ENCODE measurements around the gene PPAT.
"Not testable (repeated sequence)": the region's sequence is repeated elsewhere in the genome, so short reads cannot be mapped to it uniquely, and the experiment has no call there.

PPAT gene

DNA sequence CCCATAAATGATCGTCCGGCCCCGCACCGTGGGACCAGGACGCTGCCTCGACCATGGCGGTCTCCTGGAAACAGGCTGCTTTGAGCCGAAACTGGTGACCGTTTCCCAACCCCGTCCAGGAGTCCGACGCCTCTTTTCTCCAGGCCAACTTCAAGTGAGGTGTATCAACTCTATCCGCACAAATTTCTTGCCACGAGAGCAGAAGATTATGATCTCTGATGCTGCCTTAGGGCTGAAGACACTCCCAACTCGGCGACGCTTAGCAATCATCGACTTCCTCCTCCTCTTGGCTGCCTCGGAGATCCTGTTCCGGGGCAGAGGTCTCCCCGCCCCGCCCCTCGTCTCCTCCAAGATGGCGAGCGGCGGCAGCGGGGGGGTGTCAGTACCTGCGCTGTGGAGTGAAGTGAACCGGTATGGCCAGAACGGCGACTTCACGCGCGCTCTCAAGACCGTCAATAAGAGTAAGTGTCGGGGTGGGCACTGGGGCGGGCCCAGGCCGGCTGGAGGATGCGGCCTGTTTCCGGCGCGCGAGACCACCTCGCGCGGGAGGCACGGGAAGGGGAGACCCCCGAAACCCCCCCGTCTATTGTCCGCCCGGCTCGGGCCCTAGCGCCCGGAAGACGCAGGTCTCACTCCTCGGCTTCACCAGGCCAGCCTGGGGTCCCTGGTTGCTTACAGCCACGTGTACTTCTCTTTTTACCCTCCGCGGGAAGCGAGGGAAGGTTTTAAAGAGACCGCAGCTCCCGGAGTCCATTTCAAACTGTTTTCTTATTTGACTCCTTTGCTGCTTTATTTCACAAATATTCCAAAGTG, 32.1 kb upstream of the PPAT start, which contains the start of gene SRP72:
SRP72 (plus strand) TSS at position 334 of the 813 bp plus-strand sequence; CDS start at position 353, 19 bp downstream.
- TF ChIP-seq, protein P1, sequence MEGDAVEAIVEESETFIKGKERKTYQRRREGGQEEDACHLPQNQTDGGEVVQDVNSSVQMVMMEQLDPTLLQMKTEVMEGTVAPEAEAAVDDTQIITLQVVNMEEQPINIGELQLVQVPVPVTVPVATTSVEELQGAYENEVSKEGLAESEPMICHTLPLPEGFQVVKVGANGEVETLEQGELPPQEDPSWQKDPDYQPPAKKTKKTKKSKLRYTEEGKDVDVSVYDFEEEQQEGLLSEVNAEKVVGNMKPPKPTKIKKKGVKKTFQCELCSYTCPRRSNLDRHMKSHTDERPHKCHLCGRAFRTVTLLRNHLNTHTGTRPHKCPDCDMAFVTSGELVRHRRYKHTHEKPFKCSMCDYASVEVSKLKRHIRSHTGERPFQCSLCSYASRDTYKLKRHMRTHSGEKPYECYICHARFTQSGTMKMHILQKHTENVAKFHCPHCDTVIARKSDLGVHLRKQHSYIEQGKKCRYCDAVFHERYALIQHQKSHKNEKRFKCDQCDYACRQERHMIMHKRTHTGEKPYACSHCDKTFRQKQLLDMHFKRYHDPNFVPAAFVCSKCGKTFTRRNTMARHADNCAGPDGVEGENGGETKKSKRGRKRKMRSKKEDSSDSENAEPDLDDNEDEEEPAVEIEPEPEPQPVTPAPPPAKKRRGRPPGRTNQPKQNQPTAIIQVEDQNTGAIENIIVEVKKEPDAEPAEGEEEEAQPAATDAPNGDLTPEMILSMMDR (IDR thresholded peaks at IDR 0.05; ENCODE audit: low read depth, low read length, missing control alignments) = no peak
- DNase-seq (ENCODE audit: low read depth) = peak; percentile 58
- peak within 1 kb of the TSS; percentile 90 for H3K4me3 ChIP-seq (ENCODE audit: low read depth, low read length)

DNA sequence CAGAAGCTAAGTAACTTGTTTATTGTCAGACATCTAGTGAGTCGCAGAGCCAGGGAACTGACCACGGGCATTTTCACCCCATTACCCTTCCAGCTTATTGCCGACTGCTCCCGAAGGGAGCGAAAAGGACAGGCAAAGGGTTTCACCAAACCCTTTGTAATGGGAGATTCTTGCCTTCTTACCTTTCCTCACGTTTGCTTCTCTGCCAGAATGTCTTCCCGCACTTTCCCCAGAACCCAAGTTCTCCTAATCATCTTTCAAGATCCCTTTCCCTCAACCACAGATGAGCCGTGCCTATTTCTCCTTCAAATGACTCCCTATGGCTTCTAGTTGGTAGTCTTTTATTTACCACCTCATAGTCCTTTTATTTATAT, 31.5 kb upstream of the PPAT start:
- peak overlapping the region; percentile 90 for H3K4me3 ChIP-seq (ENCODE audit: low read depth, low read length)
- no peak for DNase-seq (ENCODE audit: low read depth)
- TF ChIP-seq, protein P1 (IDR thresholded peaks at IDR 0.05; ENCODE audit: low read depth, low read length, missing control alignments) = no peak

DNA sequence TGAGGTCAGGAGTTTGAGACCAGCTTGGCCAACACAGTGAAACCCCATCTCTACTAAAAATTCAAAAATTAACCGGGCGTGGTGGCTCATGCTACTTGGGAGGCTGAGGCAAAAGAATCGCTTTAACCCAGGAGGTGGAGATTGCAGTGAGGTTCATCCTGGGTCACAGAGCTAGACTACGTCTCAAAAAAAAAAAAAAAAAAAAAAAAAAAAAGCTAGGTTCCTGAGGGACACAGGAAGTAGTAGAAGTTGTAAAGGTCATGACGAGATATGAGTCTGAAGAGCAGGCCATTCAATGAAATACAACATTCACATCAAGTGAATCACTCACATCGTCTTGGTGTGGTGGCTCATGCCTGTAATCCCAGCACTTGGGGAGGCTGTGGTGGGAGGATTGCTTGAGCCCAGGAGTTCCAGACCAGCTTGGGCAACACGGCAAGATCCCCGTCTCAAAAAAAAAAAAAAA, 30.9 kb upstream of the PPAT start:
- peak overlapping the region; percentile 90 for H3K4me3 ChIP-seq (ENCODE audit: low read depth, low read length)
- DNase-seq (ENCODE audit: low read depth) = not testable (repeated sequence)

DNA sequence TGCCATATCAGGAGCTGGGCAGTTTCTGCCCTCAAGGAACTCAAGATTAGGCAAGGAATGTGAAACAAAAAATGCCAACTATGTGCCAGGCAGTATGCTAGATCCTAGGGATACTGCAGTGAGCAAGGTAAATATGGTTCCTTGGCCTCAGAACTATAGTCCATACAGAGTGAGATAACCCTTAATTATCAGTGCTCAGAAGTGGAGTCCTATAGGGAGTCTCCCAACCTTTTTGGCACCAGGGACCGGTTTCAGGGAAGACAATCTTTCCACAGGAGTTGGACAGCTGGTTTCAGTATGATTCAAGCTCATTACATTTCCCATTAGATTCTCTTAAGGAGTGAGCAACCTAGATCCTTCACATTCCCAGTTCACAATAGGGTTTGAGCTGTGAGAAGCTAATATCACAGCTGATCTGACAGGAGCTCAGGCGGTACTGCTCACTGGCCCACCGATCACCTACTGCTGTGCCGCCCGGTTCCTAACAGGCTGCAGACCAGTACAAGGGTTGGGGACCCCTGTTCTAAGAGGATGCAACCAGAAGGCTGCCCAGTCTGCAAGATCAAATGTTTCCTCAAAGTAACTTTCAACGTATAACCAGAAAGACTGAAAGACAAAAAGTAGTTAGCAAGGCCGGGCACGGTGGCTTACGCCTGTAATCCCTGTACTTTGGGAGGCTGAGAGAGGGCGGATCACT, 30.3 kb upstream of the PPAT start:
- no peak for DNase-seq (ENCODE audit: low read depth)
- H3K4me3 ChIP-seq (ENCODE audit: low read depth, low read length) = peak overlapping the region; percentile 90
- TF ChIP-seq, protein P1 (IDR thresholded peaks at IDR 0.05; ENCODE audit: low read depth, low read length, missing control alignments) = no peak

DNA sequence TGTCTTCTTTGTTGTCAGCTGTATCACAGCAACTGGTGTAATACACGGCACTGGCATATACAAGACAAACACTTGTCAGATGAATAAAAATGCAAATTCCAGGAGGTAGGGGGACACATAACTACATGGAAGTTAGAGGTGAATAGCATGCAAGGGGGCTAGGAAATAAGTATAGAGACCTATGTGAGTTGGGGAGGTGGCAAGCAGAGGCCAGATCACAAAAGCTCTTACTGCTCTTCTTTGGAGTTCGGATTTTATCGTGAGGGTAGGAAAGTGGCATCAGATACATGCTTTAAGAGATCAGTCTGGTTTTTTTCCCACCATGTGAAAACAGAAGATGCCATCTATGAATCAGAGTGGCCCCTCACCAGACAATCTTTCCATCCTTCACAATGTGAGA, 29.2 kb upstream of the PPAT start:
- TF ChIP-seq, protein P1 (IDR thresholded peaks at IDR 0.05; ENCODE audit: low read depth, low read length, missing control alignments) = no peak
- no peak for DNase-seq (ENCODE audit: low read depth)
- H3K4me3 ChIP-seq (ENCODE audit: low read depth, low read length) = no peak overlapping the region

DNA sequence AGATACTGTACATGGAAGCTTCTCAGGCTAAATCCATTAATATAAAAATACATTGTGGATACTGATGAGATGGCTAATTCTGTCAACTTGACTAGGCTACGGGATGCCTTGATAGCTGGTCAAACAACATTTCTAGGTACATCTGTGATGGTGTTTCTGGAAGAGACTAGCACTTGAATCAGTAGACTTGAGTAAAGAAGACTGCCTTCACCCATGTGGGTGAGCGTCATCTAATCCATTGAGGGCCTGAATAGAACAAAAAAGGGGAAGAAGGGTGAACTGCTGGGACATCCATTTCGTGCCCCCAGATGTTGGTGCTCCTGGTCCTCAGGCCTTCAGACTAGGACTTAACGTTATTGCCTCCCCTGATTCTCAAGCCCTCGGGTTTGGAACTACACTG, 28.3 kb upstream of the PPAT start:
- no peak for DNase-seq (ENCODE audit: low read depth)
- no peak overlapping the region for H3K4me3 ChIP-seq (ENCODE audit: low read depth, low read length)
- TF ChIP-seq, protein P1 (IDR thresholded peaks at IDR 0.05; ENCODE audit: low read depth, low read length, missing control alignments) = no peak

DNA sequence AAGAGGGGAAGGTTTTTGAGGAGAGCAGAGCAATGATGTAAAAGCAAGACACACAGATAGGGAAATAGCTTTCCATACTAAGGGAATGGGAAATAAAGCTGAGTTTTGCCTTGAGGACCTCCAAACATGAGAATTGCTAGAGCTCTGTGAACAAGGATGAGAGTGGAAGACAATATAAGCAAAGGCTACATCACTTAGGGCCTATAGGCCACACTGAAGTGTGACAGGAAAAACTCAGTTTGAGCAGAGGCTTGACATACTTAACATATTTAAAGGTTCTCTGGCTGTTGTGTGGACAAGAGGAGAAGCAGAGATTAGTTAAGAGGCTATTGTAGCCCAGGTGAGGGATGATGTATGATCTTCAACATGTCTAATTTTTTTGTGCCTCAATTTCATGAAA, 26.7 kb upstream of the PPAT start:
- H3K4me3 ChIP-seq (ENCODE audit: low read depth, low read length) = no peak overlapping the region
- DNase-seq (ENCODE audit: low read depth) = no peak
- TF ChIP-seq, protein P1 (IDR thresholded peaks at IDR 0.05; ENCODE audit: low read depth, low read length, missing control alignments) = no peak
